HG03066 (cell line): ENCODE results near the gene CPEB3.
"Not testable (repeated sequence)": the region's sequence is repeated elsewhere in the genome, so short reads cannot be mapped to it uniquely, and the experiment has no call there.

ENCODE experiments used
- ATAC-seq: cut with Tn5 transposase; IDR thresholded peaks from one replicate; pipeline ENCODE4 v1.9.1; 2021; ENCODE audit warnings: low read depth; ENCODE audit not compliant: unreplicated experiment

Gene CPEB3

GRCh38 chr10:92216608-92217007, 74.3 kb downstream of the CPEB3 start:
- ATAC-seq: not testable (repeated sequence)

- ATAC-seq: not testable (repeated sequence)
These were observed 75.7 kb downstream of the CPEB3 start for GRCh38 chr10:92215222-92215621.

GRCh38 chr10:92213049-92213448, 77.8 kb downstream of the CPEB3 start:
- no peak for ATAC-seq

GRCh38 chr10:92208736-92209135, 82.1 kb downstream of the CPEB3 start:
- no peak for ATAC-seq

GRCh38 chr10:92208157-92208720, 82.6 kb downstream of the CPEB3 start:
- no peak for ATAC-seq

- ATAC-seq: no peak
These were observed 83.8 kb downstream of the CPEB3 start for GRCh38 chr10:92207061-92207460.

GRCh38 chr10:92203919-92204623, 86.8 kb downstream of the CPEB3 start:
- no peak for ATAC-seq

GRCh38 chr10:92202536-92202935, 88.3 kb downstream of the CPEB3 start:
- ATAC-seq: no peak

- ATAC-seq: no peak
These were observed 90.3 kb downstream of the CPEB3 start for GRCh38 chr10:92200564-92200963.

GRCh38 chr10:92187101-92187500, 103.8 kb downstream of the CPEB3 start:
- peak; percentile 83 for ATAC-seq

GRCh38 chr10:92184977-92185376, 105.9 kb downstream of the CPEB3 start:
- no peak for ATAC-seq

GRCh38 chr10:92183199-92183598, 107.7 kb downstream of the CPEB3 start:
- ATAC-seq: no peak

GRCh38 chr10:92181575-92181974, 109.3 kb downstream of the CPEB3 start:
- ATAC-seq: no peak

GRCh38 chr10:92180399-92180798, 110.5 kb downstream of the CPEB3 start:
- ATAC-seq: no peak

- no peak for ATAC-seq
These were observed 113.3 kb downstream of the CPEB3 start for GRCh38 chr10:92177546-92177945.

- no peak for ATAC-seq
These were observed 115.7 kb downstream of the CPEB3 start for GRCh38 chr10:92175164-92175563.

- no peak for ATAC-seq
These were observed 116.9 kb downstream of the CPEB3 start for GRCh38 chr10:92173996-92174395.

- ATAC-seq: no peak
These were observed 126.7 kb downstream of the CPEB3 start for GRCh38 chr10:92164036-92164696.

GRCh38 chr10:92162541-92162940, 128.3 kb downstream of the CPEB3 start:
- no peak for ATAC-seq

GRCh38 chr10:92156874-92157773, 133.8 kb downstream of the CPEB3 start:
- no peak for ATAC-seq

GRCh38 chr10:92150823-92151222, 140.1 kb downstream of the CPEB3 start:
- ATAC-seq: no peak
